ENCODE results near the gene CST6.
A peak's percentile ranks its signal among the peaks of the same experiment; 100 is the strongest.

The CST6 gene

GRCh38 chr11:66011239-66011784, 496 bp upstream of the CST6 start:
- H3K4me1 ChIP-seq (ENCODE audit: insufficient read depth, poor library complexity, severe bottlenecking), result peaks cover 43% of the 10 kb centered on the region

GRCh38 chr11:66012371-66012945, 650 bp downstream of the CST6 start:
- Histone ChIP-seq H3K36me3 (ENCODE audit: low read depth) (no peaks in the 10 kb centered on the region), H3K27me3 (ENCODE audit: insufficient read depth, poor library complexity, severe bottlenecking) (no peaks in the 10 kb centered on the region), H3K27ac (ENCODE audit: poor library complexity, severe bottlenecking) (peak overlapping the region; percentile 75), H3K4me1 (ENCODE audit: insufficient read depth, poor library complexity, severe bottlenecking) (peaks cover 43% of the 10 kb centered on the region), H3K9me3 (ENCODE audit: severe bottlenecking) (no peaks in the 10 kb centered on the region), H3K4me3 (ENCODE audit: severe bottlenecking) (no peak overlapping the region)
- TF ChIP-seq CTCF (IDR thresholded peaks at IDR 0.05; ENCODE audit: poor library complexity, severe bottlenecking), result no peak
- DNase-seq (ENCODE audit: low spot score) (no peak), ATAC-seq (ENCODE audit: low read depth) (no peak)

More at GRCh38 chr11:66011239-66011784, 496 bp upstream of the CST6 start:
- ATAC-seq (ENCODE audit: low read depth) (peak; percentile 85), DNase-seq (ENCODE audit: low spot score) (peak; percentile 94)
- Histone ChIP-seq H3K27me3 (ENCODE audit: insufficient read depth, poor library complexity, severe bottlenecking) (no peaks in the 10 kb centered on the region), H3K36me3 (ENCODE audit: low read depth) (no peaks in the 10 kb centered on the region), H3K4me3 (ENCODE audit: severe bottlenecking) (no peak overlapping the region), H3K9me3 (ENCODE audit: severe bottlenecking) (no peaks in the 10 kb centered on the region), H3K27ac (ENCODE audit: poor library complexity, severe bottlenecking) (peak overlapping the region; percentile 75)
- TF ChIP-seq CTCF (IDR thresholded peaks at IDR 0.05; ENCODE audit: poor library complexity, severe bottlenecking), result no peak

- ATAC-seq (ENCODE audit: low read depth) (0 out of 3 replicates have a peak, but pooled peaks have one; percentile 8), DNase-seq (ENCODE audit: low spot score) (peak; percentile 58)
- Histone ChIP-seq H3K9me3 (ENCODE audit: severe bottlenecking) (no peaks in the 10 kb centered on the region), H3K27ac (ENCODE audit: poor library complexity, severe bottlenecking) (peak overlapping the region; percentile 75), H3K36me3 (ENCODE audit: low read depth) (no peaks in the 10 kb centered on the region), H3K4me3 (ENCODE audit: severe bottlenecking) (no peak overlapping the region), H3K4me1 (ENCODE audit: insufficient read depth, poor library complexity, severe bottlenecking) (peaks cover 41% of the 10 kb centered on the region), H3K27me3 (ENCODE audit: insufficient read depth, poor library complexity, severe bottlenecking) (no peaks in the 10 kb centered on the region)
- no peak for TF ChIP-seq CTCF (IDR thresholded peaks at IDR 0.05; ENCODE audit: poor library complexity, severe bottlenecking)
Observed at GRCh38 chr11:66012946-66013761, 1.3 kb downstream of the CST6 start.

GRCh38 chr11:66013762-66014100, 1.9 kb downstream of the CST6 start:
- H3K27ac ChIP-seq (ENCODE audit: poor library complexity, severe bottlenecking), result peak overlapping the region; percentile 75
- peaks cover 36% of the 10 kb centered on the region for H3K4me1 ChIP-seq (ENCODE audit: insufficient read depth, poor library complexity, severe bottlenecking)
- no peaks in the 10 kb centered on the region for H3K36me3 ChIP-seq (ENCODE audit: low read depth)
- no peak for TF ChIP-seq CTCF (IDR thresholded peaks at IDR 0.05; ENCODE audit: poor library complexity, severe bottlenecking)
- DNase-seq (ENCODE audit: low spot score) (peak; percentile 47), ATAC-seq (ENCODE audit: low read depth) (no peak)
- no peaks in the 10 kb centered on the region for H3K9me3 ChIP-seq (ENCODE audit: severe bottlenecking)
- no peak overlapping the region for H3K4me3 ChIP-seq (ENCODE audit: severe bottlenecking)
- H3K27me3 ChIP-seq (ENCODE audit: insufficient read depth, poor library complexity, severe bottlenecking), result no peaks in the 10 kb centered on the region
